SK-MEL-5 (cell line): ENCODE results near the gene GTPBP2. TPM values are rescaled to one million over a fixed set of nuclear protein-coding genes. Genes with fewer than 3 reads are reported as not detected.

Experiments
- DNase-seq: peaks from one replicate; pipeline ENCODE4 v3.0.0-alpha.2; 2016; ENCODE audit warnings: low read depth, low spot score
- in situ Hi-C: cut with HindIII; loops from 2 replicates; pipeline ENCODE4 v1.10.0; 2016; ENCODE audit warnings: low sequenced_read_pairs, high pct_unique_total_duplicates, low pct_unique_long_range_greater_than_20kb
- polyA plus RNA-seq, 2 experiments: library from polyadenylated mRNA; depleted of rRNA; stranded (reverse); fragments of >200 nt; gene quantifications; 2 replicates each; pipeline ENCODE4 v1.2.3, GENCODE V29; 2015
- total RNA-seq: library from RNA; depleted of rRNA; stranded (reverse); fragments of >200 nt; shearing (Covaris generic); gene quantifications from 2 replicates; pipeline ENCODE4 v1.2.3, GENCODE V29; 2014; rRNA removed

Gene GTPBP2, protein sequence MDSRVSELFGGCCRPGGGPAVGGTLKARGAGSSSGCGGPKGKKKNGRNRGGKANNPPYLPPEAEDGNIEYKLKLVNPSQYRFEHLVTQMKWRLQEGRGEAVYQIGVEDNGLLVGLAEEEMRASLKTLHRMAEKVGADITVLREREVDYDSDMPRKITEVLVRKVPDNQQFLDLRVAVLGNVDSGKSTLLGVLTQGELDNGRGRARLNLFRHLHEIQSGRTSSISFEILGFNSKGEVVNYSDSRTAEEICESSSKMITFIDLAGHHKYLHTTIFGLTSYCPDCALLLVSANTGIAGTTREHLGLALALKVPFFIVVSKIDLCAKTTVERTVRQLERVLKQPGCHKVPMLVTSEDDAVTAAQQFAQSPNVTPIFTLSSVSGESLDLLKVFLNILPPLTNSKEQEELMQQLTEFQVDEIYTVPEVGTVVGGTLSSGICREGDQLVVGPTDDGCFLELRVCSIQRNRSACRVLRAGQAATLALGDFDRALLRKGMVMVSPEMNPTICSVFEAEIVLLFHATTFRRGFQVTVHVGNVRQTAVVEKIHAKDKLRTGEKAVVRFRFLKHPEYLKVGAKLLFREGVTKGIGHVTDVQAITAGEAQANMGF
- total RNA-seq = 95.2 and 101 TPM in 2 replicates
- 76.0 and 91.5 TPM in 2 replicates for polyA plus RNA-seq (2015; cell fraction: cytosol; rRNA removed)
- polyA plus RNA-seq (2015; cell fraction: nucleus; rRNA removed) = 1,005 and 1,042 TPM in 2 replicates

DNA sequence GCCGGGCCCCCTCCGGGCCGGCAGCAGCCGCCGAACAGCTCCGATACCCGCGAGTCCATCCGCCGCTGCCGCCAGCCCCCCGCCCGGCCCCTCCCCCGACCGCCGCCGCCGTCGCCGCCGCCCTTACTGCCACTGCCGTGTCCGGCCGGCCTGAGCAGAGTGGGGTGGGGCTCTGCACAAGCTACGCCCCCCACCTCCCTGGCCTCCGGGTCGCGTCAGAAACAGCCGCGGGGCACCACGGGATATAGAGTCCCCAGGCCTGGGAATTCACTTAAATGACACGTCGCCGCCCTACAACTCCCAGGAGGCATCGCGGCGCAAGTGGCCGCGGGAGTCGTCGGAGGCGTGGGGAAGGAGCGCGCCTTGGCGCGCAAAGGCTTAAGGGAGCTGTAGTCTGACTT, at the start of gene GTPBP2:
Gene GTPBP2 (minus strand): TSS at position 161 of the 401 bp plus-strand sequence. CDS start 102 bp downstream, at position 59.
- in situ Hi-C loops = no loop called here
- DNase-seq = peak; percentile 98

DNA sequence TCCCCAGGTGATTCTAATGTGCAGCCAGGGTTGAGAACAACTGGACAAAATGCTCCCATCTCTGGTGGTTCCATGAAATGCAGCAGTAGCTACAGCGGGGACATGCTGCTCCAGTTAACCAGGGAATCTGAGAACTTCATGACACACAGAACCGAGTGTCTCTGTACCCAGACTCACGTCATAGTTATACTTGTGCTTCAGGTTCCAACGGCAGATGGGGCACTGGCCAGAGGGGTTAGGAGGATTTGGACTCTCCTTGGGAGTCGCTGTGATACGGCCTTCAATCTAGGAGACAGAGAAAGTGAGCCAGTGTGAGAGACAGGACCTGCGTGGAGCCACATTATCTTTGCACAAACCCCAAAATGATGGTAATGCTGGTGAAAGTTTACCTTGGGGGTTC, 49.3 kb upstream of the GTPBP2 start:
- in situ Hi-C loops = no loop called here
- no peak for DNase-seq

DNA sequence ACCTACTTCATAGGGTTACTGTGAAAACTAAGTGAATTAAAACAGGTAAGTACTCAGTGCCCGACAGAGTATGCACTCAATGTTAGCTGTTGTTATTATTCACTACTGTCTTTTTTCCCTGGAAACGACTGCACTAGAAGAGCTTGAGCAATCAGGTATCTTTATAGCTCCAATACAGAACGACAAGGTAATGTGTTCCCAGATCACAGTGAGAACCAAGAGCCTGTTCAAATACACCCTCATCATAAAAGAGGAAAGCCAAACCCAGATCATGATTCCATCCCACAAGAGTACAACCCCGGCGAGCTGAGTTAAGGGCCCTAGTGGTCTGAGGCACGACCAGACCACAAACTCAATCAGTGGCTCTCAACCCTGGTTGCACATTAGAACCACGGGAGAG, 48.7 kb upstream of the GTPBP2 start:
- in situ Hi-C loops = no loop called here
- DNase-seq = no peak

DNA sequence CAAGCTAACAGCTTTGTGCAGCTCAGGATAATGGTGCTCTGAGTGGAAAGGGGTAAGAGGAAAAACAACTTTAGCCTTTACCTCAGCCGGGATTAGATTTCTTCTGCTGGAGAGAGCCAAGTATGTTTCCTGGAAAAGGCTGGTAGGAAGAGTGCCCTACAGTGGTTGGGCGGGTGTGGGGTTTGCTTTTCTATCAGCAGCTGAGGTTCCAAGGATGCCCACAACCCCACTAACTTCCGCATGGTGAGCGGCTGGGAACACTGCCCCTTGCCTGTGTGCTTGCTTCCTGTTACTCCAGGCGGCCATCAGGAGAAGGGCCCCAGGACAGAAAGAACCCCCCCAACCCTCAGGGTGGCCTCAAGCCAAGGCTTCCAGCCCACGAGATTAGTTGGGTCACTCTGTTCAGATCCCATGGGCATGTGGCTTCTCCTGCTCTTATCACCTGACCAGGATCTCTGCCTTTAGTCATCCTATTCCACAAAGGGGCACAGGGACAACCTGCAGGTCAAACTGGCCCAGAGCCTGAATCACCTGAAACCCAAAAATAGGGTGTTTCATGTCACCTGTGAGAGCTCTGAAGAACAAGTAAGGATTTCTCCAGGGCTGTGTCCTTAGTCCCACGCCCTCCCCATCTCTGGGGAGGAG, 48.0 kb upstream of the GTPBP2 start:
- in situ Hi-C loops = no loop called here
- DNase-seq = no peak

DNA sequence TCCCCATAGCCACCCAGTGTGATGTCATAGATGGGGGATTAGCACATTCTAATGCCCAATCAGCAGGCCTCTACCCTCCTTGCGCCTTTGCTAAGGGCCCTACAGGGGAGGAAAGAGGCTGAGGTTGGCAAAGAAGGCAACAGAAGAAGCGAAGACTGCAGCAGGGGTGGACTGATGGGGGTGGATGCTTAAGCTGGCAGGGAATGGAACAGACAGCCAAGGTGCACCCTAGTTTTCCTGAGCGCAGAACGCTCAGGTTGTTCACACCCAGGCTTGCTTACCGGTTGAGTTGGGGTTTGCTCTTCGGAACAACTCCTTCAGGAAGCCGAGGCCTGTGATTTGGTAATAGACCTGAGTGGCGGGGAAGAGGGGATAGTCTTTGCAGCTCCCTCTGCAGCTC, 45.9 kb upstream of the GTPBP2 start:
- DNase-seq = no peak
- in situ Hi-C loops = no loop called here

DNA sequence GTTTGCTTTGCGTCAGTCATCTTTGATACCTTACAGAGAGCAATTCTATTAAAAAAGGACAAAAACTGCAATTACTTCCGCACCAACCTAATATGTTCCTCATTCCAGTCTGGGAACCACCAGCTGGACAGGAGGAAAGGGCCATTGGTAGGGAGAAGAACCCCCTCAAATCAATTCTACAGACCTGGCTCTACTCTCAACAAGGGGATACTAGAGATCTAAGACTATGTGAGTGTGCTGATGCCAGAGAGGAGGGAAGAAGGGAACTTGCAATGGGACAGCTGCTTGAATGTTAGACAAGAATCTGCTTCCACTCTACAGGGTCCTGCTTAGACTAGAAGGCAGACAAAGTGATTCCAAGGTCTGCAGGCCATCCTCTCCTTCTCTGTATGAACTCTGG, 45.2 kb upstream of the GTPBP2 start:
- in situ Hi-C loops = no loop called here
- no peak for DNase-seq

DNA sequence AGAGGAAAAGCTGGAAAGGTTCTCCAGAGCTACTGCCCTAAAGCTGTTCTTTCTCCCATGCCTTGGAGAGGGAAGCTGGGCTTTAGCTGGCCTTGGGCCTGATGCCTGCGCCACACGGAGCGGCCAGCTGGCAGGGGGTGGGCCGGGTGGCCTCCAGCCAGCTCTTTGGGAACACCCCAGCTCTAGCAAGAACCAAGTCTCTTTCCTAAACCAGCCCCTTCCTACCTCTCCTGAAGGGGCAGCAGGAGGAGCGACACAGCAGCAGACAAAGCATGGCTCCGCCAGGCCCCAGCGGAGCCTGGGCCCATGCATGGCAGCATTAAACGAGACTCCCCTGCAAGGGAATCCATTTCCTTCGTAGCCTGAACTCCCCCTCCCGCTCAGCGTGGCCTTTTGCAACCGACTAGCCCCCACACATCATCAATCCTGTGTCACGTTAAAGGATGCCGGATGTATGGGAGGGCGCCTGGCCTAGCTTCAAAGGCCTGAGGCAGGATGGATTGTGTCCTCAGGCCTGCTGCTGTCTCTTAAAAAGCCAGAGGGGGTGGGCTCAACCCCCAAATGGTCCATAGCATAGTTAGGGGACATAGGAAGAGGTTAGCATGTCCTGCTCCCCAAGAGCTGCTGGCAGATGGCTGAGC, 44.5 kb upstream of the GTPBP2 start:
- in situ Hi-C loops = no loop called here
- DNase-seq = no peak

DNA sequence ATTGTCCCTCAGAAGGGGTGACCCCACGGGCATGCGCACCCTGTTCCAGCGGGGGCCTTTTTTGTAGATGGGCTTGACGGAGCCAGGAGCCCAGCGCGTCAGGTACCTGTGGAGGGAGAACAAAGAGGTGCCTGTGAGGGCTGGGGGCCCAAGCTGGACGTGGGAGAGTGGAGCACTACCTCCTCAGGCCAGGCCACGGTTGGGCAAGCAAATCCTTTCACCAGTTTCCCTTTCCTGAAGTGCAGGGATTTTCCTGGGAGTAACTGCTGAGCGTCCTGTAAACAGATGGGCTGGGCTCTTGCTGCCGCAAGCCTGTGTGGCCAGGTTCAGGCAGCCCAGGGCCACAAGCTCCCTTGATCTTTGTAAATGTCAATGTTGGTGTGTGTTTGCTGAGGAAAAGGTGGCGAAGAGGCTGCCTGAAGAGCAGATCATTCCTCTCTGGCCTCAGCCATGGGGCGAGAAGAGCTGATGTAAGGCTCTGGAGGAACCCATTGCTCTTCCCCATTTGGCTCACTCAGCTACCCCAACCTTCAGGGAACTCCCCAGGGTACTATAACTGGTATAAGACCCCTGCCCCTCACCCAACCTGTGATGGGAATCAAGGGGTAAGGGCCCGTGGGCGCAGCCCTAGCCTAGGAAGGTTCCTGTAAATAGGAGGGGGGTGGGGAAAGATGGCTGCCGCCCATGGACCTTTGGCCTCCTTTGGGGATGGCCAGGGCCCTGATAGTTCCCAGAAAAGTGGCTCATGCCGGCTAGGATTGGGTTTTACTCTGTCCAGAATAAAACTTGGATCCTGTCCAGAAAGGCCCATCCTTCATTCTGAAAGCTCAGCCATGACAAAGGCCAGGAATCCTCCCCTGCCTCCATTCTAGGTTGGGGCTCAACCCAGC, 43.0 kb upstream of the GTPBP2 start:
- in situ Hi-C loops = no loop called here
- no peak for DNase-seq

DNA sequence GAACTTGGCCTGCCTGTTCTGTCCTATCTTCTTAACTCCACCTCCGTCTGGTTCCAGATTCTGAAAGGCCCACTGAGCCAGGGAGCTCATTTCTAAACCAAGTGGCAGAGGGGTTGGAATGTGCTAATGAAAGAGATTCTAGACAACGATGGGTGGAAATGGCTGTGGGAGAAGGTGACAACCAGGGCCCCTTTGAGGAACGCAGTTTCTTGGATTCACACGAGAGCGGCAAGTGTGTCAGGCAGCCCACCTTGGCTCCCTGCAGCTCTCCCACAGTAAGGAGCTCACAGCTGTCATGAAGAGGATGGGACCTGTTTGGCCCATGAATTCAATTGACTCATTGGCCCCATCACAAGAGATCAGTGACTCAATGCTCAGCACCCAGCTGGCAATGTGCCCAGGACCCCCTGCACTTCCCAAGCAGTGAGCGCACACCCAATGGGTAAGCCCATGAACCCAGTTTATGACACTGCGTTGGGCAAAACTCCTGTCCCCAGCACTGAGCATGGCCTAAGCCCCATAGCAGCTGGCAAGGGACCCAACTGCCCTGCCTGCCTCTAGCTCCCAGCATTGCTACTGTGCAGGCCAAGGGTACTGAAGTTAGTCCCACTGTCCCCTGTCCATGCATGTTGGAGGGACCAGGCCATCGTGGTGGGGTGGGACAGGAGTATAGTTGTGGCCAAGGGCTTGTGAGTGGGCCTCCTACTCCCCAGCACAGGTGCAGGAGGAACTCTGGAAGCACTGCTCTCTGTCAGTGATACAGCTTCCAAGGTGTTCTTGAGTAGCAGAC, 42.1 kb upstream of the GTPBP2 start:
- in situ Hi-C loops = no loop called here
- DNase-seq = no peak

DNA sequence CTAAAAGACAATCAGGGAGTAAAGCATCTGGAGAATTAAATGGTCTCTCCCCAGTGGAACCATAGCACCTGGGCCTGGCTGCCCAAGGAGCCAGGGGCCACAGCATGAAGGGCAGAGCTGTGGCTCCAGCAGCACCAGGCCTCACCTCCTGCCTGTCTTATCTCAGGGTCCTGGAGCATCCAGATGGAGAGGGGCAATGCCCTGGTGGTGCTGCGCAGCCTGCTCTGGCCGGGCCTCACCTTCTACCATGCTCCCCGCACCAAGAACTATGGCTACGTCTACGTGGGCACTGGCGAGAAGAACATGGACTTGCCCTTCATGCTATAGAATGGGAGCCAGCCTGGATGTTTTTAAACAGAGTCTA, 41.5 kb upstream of the GTPBP2 start:
- no peak for DNase-seq
- in situ Hi-C loops = no loop called here

DNA sequence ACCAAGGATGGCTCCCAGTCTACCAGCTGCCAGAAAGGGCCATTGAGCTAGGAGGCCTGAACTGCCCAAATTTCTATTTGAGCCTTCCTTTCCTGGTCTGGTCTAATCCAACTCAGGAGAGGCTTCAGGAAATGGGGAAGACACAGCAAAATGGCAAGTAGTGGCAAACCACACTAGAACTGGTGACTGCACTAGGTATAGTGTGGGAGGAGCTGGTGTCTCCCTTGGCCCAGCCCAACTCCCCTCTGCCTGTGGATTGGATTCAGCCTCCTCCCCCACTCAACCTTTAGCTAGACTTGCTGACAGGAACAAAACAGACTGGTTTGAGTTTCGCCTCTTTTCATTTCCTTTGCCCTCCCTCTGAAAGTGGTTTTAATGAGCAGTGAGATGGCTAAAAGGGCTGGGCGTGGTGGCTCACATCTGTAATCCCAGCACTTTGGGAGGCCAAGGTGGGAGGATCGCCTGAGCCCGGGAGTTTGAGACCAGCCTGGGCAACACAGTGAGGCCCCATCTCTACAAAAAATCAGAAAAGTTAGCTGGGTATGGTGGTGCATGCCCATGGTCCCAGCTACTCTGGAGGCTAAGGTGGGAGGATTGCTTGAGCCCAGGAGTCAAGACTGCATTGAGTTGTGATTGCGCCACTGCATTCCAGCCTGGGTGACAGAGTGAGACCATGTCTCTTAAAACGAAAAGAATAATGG, 41.0 kb upstream of the GTPBP2 start:
- peak; percentile 13 for DNase-seq
- in situ Hi-C loops = no loop called here

DNA sequence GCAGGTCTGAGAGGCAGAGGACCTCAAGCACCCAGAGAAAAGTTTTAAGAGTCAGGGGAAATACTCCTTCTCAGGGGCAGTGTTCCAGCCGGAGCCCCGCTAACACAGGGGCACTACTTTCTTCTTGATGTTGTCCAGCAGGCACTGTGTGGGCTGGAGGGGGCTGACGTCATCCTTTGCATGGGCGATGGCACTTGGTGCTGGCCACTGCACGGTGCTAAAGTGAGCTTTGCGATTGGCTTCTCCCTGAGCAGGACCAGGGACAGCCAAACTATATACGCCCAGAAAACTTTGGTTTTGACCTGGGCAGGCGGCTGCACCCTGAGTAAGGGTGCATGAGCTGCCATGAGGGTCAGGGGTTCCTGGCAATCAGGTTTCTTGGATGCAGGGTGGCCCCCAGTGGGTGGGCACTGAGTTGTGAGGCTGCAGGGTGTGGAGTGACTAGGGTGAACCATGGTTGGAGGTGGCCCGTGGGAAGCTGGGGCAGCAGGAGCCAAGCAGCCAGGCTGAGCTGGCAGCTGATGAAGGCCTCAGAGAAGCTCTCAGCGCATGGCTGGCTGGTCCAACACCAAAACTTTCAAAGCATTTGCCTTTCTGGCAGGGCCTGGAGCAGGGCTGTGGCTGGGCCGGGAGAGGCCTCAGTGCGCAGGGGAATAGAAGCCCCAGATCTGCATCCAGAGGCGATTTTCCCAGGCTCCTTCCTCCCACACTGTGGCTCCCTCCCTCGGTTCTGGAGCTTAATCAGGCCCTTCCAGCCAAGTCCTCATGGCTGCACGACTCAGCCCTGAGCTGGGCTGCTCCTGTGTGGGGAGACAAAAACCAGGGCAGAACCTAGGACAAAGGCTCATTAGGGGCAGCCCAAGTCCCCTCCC, 40.2 kb upstream of the GTPBP2 start:
- in situ Hi-C loops = no loop called here
- no peak for DNase-seq

DNA sequence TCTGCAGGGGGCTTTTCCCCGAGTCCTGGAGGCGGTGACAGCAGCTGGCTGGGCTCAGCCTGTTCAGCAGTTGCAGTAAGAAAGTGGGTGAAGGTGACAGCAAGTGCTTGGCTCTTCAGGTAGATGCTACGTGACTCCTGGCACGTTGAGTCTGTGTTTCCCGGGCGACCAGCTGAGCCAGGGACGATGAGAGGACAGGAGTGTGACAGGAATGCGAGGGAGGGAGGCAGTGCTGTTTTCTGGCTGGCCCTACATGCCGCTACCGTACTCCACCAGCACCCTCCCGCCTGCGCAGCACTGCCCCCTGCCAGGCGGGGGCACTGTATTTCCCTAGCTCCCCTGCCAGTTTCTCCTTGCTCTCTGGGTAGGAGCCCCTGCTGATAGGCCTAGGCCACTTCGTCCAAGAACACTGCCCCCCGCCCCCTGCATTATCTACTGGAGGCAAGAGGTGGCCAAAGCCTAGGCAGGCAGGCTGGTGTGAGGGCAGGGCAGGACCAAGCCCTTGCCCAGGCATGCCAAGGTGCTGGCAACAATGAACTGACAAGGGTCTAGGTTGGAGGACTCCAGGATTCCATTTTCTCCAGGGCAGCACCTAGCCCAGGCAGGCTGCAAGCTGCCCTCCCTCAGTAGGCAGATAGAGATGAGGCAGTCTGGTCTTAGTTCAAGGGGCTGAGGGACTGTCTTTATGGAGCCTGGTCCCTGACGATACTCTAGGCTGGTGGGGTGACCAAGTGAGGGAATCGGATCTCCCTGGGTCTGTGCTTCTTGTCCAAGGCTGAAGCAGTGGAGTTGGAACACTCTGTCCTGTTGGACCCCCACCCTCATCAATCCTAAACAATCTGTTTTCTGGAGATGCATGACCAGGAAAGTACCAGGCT, 39.3 kb upstream of the GTPBP2 start:
- in situ Hi-C loops = no loop called here
- DNase-seq = peak; percentile 68
